GM21825 (cell line): ENCODE data around the gene PDHX.
"Not testable (repeated sequence)": the region's sequence is repeated elsewhere in the genome, so short reads cannot be mapped to it uniquely, and the experiment has no call there.

ENCODE experiments used
- ATAC-seq: cut with Tn5 transposase; IDR thresholded peaks from one replicate; pipeline ENCODE4 v1.9.1; 2021; ENCODE audit warnings: mild to moderate bottlenecking, moderate library complexity; ENCODE audit not compliant: unreplicated experiment

PDHX gene

GRCh38 chr11:34916015-34916842 is at the start of gene PDHX, which contains the start of gene APIP:
TSS of gene PDHX (plus strand) at chr11:34916618. CDS start at chr11:34916656, 38 bp downstream.
TSS of gene APIP (minus strand) at chr11:34916379. CDS start at chr11:34916284, 95 bp downstream.
- peak; percentile 93 for ATAC-seq

GRCh38 chr11:34869425-34869824 is 47.0 kb upstream of the PDHX start:
- ATAC-seq, result no peak

- no peak for ATAC-seq
These were observed 45.7 kb upstream of the PDHX start for GRCh38 chr11:34870548-34871196.

DNA sequence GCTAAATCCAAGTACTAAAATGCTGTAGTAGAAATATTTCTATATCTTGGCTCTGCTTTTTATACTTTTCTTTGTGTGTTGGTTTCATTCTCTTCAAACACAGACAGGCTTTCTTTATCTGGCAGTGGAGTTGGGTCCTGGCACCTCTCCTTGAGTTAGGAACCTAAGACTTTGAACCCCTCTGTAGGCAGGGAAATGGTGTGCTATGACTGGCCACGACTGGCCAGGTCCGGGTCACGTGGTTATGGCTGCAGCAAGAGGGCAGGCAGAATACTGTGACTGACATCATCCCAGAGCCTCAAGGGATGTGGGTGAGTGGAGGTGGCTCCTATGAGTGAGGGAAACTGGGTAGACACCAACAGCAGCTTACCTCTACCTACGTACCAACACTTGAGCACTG is 42.2 kb upstream of the PDHX start:
- no peak for ATAC-seq

- ATAC-seq, result no peak
These were observed 38.9 kb upstream of the PDHX start for GRCh38 chr11:34877375-34877975.

- no peak for ATAC-seq
These were observed 34.5 kb upstream of the PDHX start for GRCh38 chr11:34881900-34882299.

- no peak for ATAC-seq
These were observed 29.8 kb upstream of the PDHX start for GRCh38 chr11:34886609-34887008.

GRCh38 chr11:34887260-34887659 is 29.2 kb upstream of the PDHX start:
- ATAC-seq, result no peak

GRCh38 chr11:34890089-34890488 is 26.3 kb upstream of the PDHX start:
- ATAC-seq, result no peak

DNA sequence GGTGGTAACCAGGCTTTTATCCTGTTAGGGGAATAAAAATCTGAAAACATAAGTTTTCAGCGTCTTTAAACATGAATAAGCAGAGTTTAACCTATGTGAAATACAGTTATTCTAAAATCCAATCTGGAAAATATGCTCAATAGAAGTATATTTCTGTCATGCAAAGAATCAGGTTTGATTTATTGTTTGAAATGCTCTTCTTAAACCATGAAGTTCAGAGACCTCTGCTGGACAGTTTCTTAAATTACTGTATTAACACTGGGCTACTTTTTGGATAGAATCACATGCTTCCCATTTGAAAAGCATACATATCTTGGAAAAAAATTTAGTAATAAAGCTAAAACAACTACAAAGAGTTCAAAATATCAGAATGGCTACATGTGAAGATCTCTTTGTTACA is 25.6 kb upstream of the PDHX start:
- no peak for ATAC-seq

DNA sequence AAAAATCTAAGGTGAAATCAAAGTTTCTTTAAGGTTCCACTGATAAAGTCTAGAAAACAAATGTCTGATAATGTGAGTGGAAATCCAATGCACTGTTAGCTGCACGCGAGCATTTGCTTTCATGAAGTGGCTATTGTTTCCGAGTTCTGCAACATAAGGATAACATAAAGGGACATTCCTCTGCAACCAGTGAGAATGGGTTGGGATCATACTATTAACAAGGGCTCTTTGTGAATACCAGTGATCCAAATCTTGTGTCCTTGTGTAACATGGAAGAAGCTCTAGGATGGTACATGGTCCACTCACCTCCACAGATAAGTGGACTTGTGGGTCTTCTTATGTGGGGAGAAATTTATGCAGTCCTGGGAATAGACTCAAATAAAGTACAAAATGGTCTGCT is 24.8 kb upstream of the PDHX start:
- no peak for ATAC-seq

- no peak for ATAC-seq
These were observed 23.0 kb upstream of the PDHX start for GRCh38 chr11:34893416-34893815.

- ATAC-seq, result not testable (repeated sequence)
These were observed 20.2 kb upstream of the PDHX start for GRCh38 chr11:34896191-34896590.

- no peak for ATAC-seq
These were observed 19.1 kb upstream of the PDHX start for GRCh38 chr11:34897171-34897870.

DNA sequence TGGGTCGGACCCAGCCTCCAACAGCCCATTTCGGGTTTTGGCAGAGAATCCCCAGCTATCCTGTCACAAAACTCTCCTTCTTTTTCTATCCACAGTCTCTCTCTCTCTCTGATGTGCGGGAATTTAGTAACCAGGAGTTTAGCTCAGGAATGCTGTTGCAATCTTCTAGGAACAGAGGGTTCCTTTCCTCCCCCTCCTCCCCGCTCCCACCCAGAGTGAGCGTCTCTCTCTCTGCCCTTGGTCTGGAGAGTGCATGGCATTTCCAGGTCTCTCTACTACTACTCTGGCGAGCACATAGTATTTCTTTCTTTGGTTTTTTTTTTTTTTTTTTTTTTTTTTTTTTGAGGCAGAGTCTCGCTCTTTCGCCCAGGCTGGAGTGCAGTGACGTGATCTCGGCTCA is 17.9 kb upstream of the PDHX start:
- ATAC-seq, result no peak

DNA sequence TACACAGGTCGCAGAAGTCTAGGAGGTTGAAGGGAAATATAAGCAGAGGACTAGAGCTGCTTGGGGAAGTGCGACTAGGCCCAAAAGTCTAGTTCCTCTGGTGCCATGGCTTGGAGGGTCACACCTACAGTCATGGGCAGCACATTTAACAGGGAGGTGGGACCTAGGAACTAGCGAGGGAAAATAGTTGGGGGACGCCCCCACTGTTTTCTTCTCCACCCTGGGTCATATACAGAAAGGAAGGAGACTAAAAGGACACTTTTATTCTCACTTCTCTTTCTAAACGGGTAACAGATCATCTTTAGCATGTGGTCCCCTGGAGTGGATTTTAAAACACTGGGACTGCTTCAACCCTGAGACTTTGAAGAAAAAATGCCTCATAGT is 16.8 kb upstream of the PDHX start:
- ATAC-seq, result no peak

- ATAC-seq, result no peak
These were observed 11.9 kb upstream of the PDHX start for GRCh38 chr11:34904421-34904955.

DNA sequence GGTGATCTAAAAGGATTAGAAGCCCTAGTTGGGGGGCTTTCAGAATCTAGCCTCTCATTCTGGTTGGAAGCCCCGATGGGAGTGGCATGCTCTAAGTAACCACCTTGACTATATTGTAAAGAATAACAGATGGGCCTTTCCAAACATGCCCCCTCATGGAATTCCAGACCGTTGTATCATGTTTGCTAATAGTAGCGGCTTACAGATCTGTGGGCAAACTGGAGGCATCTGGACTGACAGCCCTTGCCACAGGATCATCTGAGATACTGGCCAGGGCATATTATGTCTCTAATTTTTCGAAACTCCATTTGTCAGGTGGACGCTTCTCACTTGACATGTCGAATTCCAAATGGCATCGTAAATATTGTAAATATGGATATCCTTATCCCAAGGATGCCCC is 10.8 kb upstream of the PDHX start:
- ATAC-seq, result no peak

DNA sequence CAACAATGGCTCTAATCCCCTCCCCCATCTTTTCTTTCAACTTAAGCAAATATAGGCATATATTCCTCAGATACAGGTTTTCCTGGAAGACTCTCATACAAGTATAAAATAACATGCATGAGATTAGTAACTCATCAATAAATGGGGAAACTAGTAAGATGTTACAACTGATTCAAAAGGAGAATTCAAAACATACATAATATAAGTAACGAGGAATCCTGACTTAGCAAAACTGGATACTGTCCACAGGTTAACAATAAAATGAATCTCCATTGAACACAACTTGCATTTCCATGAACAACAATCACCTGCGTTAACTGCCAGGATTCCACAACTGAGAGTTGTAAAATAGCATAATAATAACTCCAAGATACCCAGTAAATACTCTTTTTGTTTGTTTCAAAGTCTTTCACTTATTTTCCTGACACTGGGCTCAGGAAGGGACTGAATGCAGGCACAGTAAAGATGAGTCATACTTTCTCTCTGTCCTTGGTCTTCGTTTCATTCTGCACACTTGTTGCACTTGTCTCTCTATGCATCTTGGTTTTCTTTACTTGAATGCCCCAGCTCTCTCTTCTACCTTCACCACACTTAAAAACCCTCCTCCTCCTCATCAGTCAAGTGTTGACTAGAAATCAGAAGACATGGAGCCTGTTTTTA is 8.4 kb upstream of the PDHX start:
- no peak for ATAC-seq

DNA sequence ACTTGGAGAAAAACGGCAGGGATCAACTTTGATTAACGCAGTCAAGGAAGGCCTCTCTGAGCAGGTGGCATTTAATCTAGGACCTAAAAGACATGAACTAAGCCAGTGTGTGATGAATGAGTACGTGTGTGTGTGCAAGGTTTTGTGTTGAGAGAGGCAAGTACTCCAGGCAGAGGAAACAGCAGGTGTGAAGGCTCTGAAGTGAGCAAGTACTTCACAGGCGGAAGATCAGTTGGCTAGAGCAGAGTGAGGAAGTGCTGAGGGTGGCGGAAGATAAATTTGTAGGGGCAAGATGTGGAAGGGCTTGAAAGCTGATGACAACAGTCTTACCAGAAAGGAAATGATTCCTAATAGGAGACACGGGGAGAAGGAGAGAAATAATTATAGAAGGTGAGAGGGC is 7.0 kb upstream of the PDHX start:
- ATAC-seq, result no peak

GRCh38 chr11:34909955-34910354 is 6.5 kb upstream of the PDHX start:
- no peak for ATAC-seq
